ENCODE measurements around the gene SUFU.

Gene SUFU

DNA sequence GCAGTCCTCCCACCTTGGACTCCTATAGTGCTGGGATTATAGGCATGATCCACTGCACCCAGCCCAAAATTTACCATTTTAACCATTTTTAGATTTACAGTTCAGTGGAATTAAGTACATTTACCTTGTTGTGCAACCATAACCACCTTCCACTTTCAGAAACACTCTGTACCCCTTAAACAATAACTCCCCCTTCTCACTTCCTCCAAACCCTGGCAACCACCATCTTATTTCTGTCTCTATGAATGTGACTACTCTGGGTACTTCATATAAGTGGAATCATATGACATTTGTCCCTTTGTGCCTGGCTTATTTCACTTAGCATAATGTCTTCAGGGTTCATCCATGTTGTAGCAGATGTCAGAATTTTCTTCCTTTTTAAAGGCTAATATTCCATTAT, 33.6 kb downstream of the SUFU start:
- H3K4me3 ChIP-seq (ENCODE audit: low read depth, low read length): no peak overlapping the region
- no peaks in the 10 kb centered on the region for H3K4me1 ChIP-seq
- no peaks in the 10 kb centered on the region for H3K36me3 ChIP-seq
- no peaks in the 10 kb centered on the region for H3K27me3 ChIP-seq
- DNase-seq: no peak
- TF ChIP-seq, protein P1, sequence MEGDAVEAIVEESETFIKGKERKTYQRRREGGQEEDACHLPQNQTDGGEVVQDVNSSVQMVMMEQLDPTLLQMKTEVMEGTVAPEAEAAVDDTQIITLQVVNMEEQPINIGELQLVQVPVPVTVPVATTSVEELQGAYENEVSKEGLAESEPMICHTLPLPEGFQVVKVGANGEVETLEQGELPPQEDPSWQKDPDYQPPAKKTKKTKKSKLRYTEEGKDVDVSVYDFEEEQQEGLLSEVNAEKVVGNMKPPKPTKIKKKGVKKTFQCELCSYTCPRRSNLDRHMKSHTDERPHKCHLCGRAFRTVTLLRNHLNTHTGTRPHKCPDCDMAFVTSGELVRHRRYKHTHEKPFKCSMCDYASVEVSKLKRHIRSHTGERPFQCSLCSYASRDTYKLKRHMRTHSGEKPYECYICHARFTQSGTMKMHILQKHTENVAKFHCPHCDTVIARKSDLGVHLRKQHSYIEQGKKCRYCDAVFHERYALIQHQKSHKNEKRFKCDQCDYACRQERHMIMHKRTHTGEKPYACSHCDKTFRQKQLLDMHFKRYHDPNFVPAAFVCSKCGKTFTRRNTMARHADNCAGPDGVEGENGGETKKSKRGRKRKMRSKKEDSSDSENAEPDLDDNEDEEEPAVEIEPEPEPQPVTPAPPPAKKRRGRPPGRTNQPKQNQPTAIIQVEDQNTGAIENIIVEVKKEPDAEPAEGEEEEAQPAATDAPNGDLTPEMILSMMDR (IDR thresholded peaks at IDR 0.05; ENCODE audit: low read depth, low read length): no peak
- no peaks in the 10 kb centered on the region for H3K9me3 ChIP-seq

GRCh38 chr10:102537948-102538347, 34.2 kb downstream of the SUFU start:
- TF ChIP-seq, protein P1 (IDR thresholded peaks at IDR 0.05; ENCODE audit: low read depth, low read length): no peak
- DNase-seq: no peak
- Histone ChIP-seq H3K9me3 (no peaks in the 10 kb centered on the region), H3K4me3 (ENCODE audit: low read depth, low read length) (no peak overlapping the region), H3K4me1 (no peaks in the 10 kb centered on the region), H3K27me3 (no peaks in the 10 kb centered on the region), H3K36me3 (no peaks in the 10 kb centered on the region)

DNA sequence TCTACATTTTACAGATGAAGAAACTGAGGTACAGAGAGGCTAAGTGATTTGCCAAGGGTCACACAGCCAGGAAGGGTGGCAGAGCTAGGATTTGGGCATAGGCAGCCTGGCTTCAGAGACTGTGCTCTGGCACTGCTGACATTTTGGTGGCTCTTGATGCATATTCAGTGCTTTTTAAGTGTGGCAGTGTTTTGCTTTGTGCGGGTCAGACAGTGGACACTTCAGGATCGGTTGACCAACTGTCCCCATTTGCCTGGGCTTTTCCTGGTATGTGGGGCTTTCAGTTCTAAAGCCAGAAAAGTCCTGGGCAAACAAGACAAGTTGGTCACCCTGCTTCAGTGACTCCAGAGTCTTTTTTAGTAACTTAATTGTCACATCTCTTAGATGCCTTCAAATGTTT, 35.0 kb downstream of the SUFU start:
- Histone ChIP-seq H3K9me3 (no peaks in the 10 kb centered on the region), H3K4me3 (ENCODE audit: low read depth, low read length) (no peak overlapping the region), H3K27me3 (no peaks in the 10 kb centered on the region), H3K36me3 (no peaks in the 10 kb centered on the region), H3K4me1 (no peaks in the 10 kb centered on the region)
- no peak for DNase-seq
- TF ChIP-seq, protein P1 (IDR thresholded peaks at IDR 0.05; ENCODE audit: low read depth, low read length): no peak

DNA sequence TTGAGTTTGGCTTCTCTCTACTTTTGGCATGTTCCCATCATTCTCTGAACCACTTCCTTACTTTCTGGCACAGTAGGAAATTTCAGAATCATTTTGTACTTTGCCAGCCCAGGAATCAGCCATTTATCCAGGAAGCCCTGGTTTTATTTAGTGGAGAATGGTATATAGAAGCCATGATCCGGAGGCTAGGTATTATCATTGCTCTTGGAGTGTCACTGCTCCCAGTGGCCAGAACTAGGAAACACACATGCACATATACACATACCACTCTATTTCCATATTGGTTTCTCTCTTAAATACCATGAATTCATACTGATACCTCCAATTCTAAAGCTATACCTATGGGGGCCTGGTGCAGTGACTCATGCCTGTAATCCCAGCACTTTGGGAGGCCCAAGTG, 36.3 kb downstream of the SUFU start:
- Histone ChIP-seq H3K4me3 (ENCODE audit: low read depth, low read length) (no peak overlapping the region), H3K9me3 (no peaks in the 10 kb centered on the region), H3K4me1 (no peaks in the 10 kb centered on the region), H3K36me3 (no peaks in the 10 kb centered on the region), H3K27me3 (no peaks in the 10 kb centered on the region)
- no peak for DNase-seq
- TF ChIP-seq, protein P1 (IDR thresholded peaks at IDR 0.05; ENCODE audit: low read depth, low read length): peak; percentile 44

- H3K27me3 ChIP-seq: no peaks in the 10 kb centered on the region
- no peaks in the 10 kb centered on the region for H3K4me1 ChIP-seq
- H3K4me3 ChIP-seq (ENCODE audit: low read depth, low read length): no peak overlapping the region
- TF ChIP-seq, protein P1 (IDR thresholded peaks at IDR 0.05; ENCODE audit: low read depth, low read length): no peak
- no peaks in the 10 kb centered on the region for H3K9me3 ChIP-seq
- no peaks in the 10 kb centered on the region for H3K36me3 ChIP-seq
- DNase-seq: no peak
Measured at GRCh38 chr10:102542800-102543418, 39.1 kb downstream of the SUFU start.

- DNase-seq: no peak
- Histone ChIP-seq H3K36me3 (peaks cover 5% of the 10 kb centered on the region; the same call in 1 of the 2 replicates), H3K27me3 (no peaks in the 10 kb centered on the region), H3K9me3 (no peaks in the 10 kb centered on the region), H3K4me1 (no peaks in the 10 kb centered on the region), H3K4me3 (ENCODE audit: low read depth, low read length) (no peak overlapping the region)
- TF ChIP-seq, protein P1 (IDR thresholded peaks at IDR 0.05; ENCODE audit: low read depth, low read length): no peak
Measured at GRCh38 chr10:102545265-102545871, 41.6 kb downstream of the SUFU start.

Measured in BE2C (cell line).